Pancreas (tissue), 10 donors: ENCODE measurements around the gene MCRIP2. TPM values are rescaled to one million over a fixed set of nuclear protein-coding genes. Genes with fewer than 3 reads are reported as not detected.

Experiments used
- ATAC-seq, 4 donors: fragments of 200-7000 bp; cut with Tn5 transposase; one replicate each; pipeline versions ENCODE4 v1.8.0 to v1.9.1; 2020; ENCODE audit warnings: mild to moderate bottlenecking in 4 of 4, moderate library complexity in 4 of 4
- DNase-seq, 6 donors: peaks; one replicate each; pipeline ENCODE4 v3.0.0-alpha.2; 2020
- FAIRE-seq: peaks from 2 replicates; lab custom pipeline; 2012; peaks lifted over from hg19 to GRCh38; lab: Jason Lieb, UNC
- H3K27ac ChIP-seq, 4 donors: fragments of 200-600 bp; sonication (generic); 1 replicate in 3 of 4; 2 replicates in 1 of 4; pipeline versions ENCODE4 v1.5.0 to v1.8.0; 2020
- H3K27me3 ChIP-seq, 4 donors: fragments of 200-600 bp; one replicate each; pipeline ENCODE4 v1.8.0; 2021
- H3K36me3 ChIP-seq, 3 donors: fragments of 200-600 bp; sonication (generic) in 1 of 3; one replicate each; pipeline versions ENCODE4 v1.5.0 to v1.8.0; 2020 to 2021
- H3K4me1 ChIP-seq, 3 donors: fragments of 200-600 bp; one replicate each; pipeline ENCODE4 v1.8.0; 2021
- H3K4me3 ChIP-seq, 4 donors: fragments of 200-600 bp; sonication (generic) in 2 of 4; one replicate each; pipeline versions ENCODE4 v1.5.0 to v1.8.0; 2020 to 2021
- H3K9me3 ChIP-seq, 4 donors: fragments of 200-600 bp; one replicate each; pipeline ENCODE4 v1.8.0; 2021
- WGBS, 2 donors: extraction: QIAGEN DNeasy Blood & Tissue Kit; methylation state at CpG; one replicate each; pipeline ENCODE4 v1.1.7; 2013; 5-methylcytosine and 5-hydroxymethylcytosine counted together
- intact Hi-C, 3 donors: fragments of 100-400 bp; cut with DNase I; formaldehyde crosslinking; loops; one replicate each; pipeline versions ENCODE4 v1.11.1 to v1.14.2; 2022
- polyA plus RNA-seq, 2 donors: library from polyadenylated mRNA; stranded (reverse); fragments of 200-250 nt; gene quantifications; one replicate each; pipeline ENCODE4 v1.2.3, GENCODE V29; 2013
- total RNA-seq, 6 donors: library from RNA; stranded (reverse); fragmentation: NEBNext Ultra II Directional in 4 of 6; extraction: Animal tissue kit (Norgen Biotek cat#: 25700) in 4 of 6; gene quantifications; one replicate each; pipeline versions ENCODE4 v1.2.1 to v1.2.4, GENCODE V29; 2021 to 2023
- TF ChIP-seq, protein P1 (sequence below), 4 donors: fragments of 200-600 bp; sonication (generic) in 3 of 4; IDR thresholded peaks; one replicate each; pipeline versions ENCODE4 v1.5.0 to v1.8.0; 2021; ENCODE audit warnings: antibody characterized with exemption in 4 of 4
- donor health status: healthy with polysubstance abuse.
- donor health status: DM: no; HTN: no; CAD: no; lungs with moderate emphysema.
- donor health status: DM: no; HTN: no; CAD: no.
- donor health status: control.
- donor health status: control.
- donor health status: Bipolar disorder and iron deficiency.
- donor health status: DM: yes; HTN: yes; CAD: no.
- donor health status: DM: no; HTN: no; CAD: no.
- donor health status: DM: no; HTN: no; CAD: no.
- donor health status: DM: yes; HTN: yes; CAD: no.

The MCRIP2 gene
- total and polyA plus RNA-seq, 8 donors: 19.0 to 89.3 (median 27.7) TPM

GRCh38 chr16:637081-638018, 4.3 kb upstream of the MCRIP2 start:
- WGBS, 2 donors: 15 to 16% methylated on average over 50 to 53 of the region's 53 CpGs
- peak overlapping the region; percentile 83 to 97 (median 88) for H3K27ac ChIP-seq

GRCh38 chr16:638034-638543, 3.5 kb upstream of the MCRIP2 start:
- peak in 3 of 6 donors; percentile 44 to 63 (median 47) for DNase-seq
- intact Hi-C loops: no loop called here
- TF ChIP-seq, protein P1, sequence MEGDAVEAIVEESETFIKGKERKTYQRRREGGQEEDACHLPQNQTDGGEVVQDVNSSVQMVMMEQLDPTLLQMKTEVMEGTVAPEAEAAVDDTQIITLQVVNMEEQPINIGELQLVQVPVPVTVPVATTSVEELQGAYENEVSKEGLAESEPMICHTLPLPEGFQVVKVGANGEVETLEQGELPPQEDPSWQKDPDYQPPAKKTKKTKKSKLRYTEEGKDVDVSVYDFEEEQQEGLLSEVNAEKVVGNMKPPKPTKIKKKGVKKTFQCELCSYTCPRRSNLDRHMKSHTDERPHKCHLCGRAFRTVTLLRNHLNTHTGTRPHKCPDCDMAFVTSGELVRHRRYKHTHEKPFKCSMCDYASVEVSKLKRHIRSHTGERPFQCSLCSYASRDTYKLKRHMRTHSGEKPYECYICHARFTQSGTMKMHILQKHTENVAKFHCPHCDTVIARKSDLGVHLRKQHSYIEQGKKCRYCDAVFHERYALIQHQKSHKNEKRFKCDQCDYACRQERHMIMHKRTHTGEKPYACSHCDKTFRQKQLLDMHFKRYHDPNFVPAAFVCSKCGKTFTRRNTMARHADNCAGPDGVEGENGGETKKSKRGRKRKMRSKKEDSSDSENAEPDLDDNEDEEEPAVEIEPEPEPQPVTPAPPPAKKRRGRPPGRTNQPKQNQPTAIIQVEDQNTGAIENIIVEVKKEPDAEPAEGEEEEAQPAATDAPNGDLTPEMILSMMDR (IDR thresholded peaks at IDR 0.05): no peak

More at GRCh38 chr16:637081-638018, 4.3 kb upstream of the MCRIP2 start:
- intact Hi-C loops: no loop called here
- DNase-seq: peak; percentile 89 to 97 (median 94)
- TF ChIP-seq, protein P1 (IDR thresholded peaks at IDR 0.05): no peak
- H3K4me1 ChIP-seq: peaks cover 8 to 11% (median 10%) of the 10 kb centered on the region in 3 donors
- FAIRE-seq: no peak
- H3K27me3 ChIP-seq: no peaks in the 10 kb centered on the region
- H3K36me3 ChIP-seq: peaks cover 0 to 8% (median 0%) of the 10 kb centered on the region in 3 donors
- peak; percentile 73 to 87 (median 79) for ATAC-seq
- H3K9me3 ChIP-seq: no peaks in the 10 kb centered on the region
- peak overlapping the region; percentile 72 to 84 (median 80) for H3K4me3 ChIP-seq

GRCh38 chr16:638836-639235, 2.8 kb upstream of the MCRIP2 start:
- H3K4me1 ChIP-seq: peaks cover 13 to 17% (median 16%) of the 10 kb centered on the region in 3 donors
- H3K27me3 ChIP-seq: no peaks in the 10 kb centered on the region
- FAIRE-seq (no peak), DNase-seq (peak in 2 of 6 donors; percentile 31 to 44), ATAC-seq (no peak)
- H3K9me3 ChIP-seq: no peaks in the 10 kb centered on the region
- H3K27ac ChIP-seq: no peak overlapping the region
- no peak overlapping the region for H3K4me3 ChIP-seq
- H3K36me3 ChIP-seq: peaks cover 0 to under 1% (median 0%) of the 10 kb centered on the region in 3 donors
- TF ChIP-seq, protein P1 (IDR thresholded peaks at IDR 0.05): no peak
- intact Hi-C loops: no loop called here
- 81 to 84% methylated on average over 9 of the region's 9 CpGs for WGBS, 2 donors

More at GRCh38 chr16:638034-638543, 3.5 kb upstream of the MCRIP2 start:
- no peaks in the 10 kb centered on the region for H3K9me3 ChIP-seq
- ATAC-seq (no peak), FAIRE-seq (no peak)
- H3K27me3 ChIP-seq: no peaks in the 10 kb centered on the region
- H3K36me3 ChIP-seq: peaks cover 0 to 8% (median 0%) of the 10 kb centered on the region in 3 donors
- peak overlapping the region in 2 of 4 donors; percentile 17 to 20 for H3K27ac ChIP-seq
- H3K4me3 ChIP-seq: no peak overlapping the region
- 65 to 67% methylated on average over 15 of the region's 15 CpGs for WGBS, 2 donors
- peaks cover 9 to 14% (median 14%) of the 10 kb centered on the region in 3 donors for H3K4me1 ChIP-seq

DNA sequence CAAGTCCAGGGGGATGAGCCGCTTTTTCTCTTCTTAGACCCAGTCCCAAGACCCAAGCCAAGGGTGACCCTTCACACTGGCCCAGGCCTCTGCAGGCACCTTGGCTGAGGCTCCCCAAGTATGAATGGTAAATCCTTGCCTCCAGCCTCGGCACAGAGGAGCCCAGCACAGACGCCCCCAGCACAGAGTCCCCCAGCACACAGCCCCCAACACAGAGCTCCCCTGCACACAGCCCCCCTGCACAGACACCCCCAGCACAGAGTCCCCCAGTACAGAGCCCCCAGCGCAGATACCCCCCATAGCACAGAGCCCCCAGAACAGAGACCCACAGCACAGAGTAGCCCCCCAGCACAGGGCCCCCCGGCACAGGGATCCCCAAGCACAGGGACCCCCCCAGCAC, 1.0 kb upstream of the MCRIP2 start:
- H3K9me3 ChIP-seq: no peaks in the 10 kb centered on the region
- intact Hi-C loops: no loop called here
- DNase-seq: peak in 2 of 6 donors; percentile 26 to 51
- no peaks in the 10 kb centered on the region for H3K27me3 ChIP-seq
- TF ChIP-seq, protein P1 (IDR thresholded peaks at IDR 0.05): no peak
- 84 to 92% methylated on average over 3 to 5 of the region's 5 CpGs for WGBS, 2 donors
- no peak overlapping the region for H3K4me3 ChIP-seq
- ATAC-seq: no peak
- H3K4me1 ChIP-seq: peaks cover 13 to 18% (median 17%) of the 10 kb centered on the region in 3 donors
- FAIRE-seq: no peak
- H3K27ac ChIP-seq: no peak overlapping the region
- H3K36me3 ChIP-seq: no peaks in the 10 kb centered on the region
